Bone marrow (tissue), 2 donors: ENCODE data around the gene S100B.
"Not testable (repeated sequence)": the region's sequence is repeated elsewhere in the genome, so short reads cannot be mapped to it uniquely, and the experiment has no call there.

Experiments
- DNase-seq, 2 donors: peaks; one replicate each; lab custom pipeline; 2025; lab: John Stamatoyannopoulos, UW

Gene S100B

DNA sequence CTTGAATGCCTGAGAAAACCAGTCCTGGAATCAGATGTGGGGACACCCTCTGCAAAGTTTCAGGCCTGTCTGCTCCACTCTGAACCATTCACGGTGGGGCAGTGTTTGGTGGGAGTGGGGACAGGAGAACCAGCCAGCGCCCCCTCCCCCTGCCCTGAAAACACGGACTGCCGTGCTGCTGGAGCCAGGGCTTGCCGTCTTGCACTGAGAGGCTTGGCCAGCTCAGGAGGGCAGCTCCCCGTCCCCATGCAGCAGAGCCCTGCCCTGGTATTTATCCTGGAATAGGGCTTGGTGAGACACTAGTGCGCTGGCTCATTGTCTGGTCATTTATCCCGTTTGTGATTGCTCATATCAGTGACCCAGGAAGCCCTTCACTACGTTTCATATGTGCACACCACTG, 3.9 kb downstream of the S100B start:
- no peak for DNase-seq

DNA sequence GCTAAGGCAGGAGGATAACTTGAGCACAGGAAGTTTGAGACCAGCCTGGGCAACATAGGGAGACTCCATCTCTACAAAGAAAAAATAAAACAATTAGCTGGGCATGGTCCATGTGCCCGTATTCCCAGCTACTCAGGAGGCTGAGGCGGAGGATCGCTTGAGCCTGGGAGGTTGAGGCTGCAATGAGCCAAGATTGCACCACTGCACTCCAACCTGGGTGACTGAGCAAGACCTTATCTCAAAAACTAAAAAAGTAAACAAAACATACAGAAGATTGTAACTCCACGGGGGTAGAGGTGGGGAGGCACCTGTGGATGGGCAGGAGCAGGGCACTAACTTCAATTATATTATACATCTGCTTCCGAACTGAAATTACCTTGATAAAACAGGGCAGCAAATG, 4.6 kb downstream of the S100B start:
- DNase-seq, result no peak

DNA sequence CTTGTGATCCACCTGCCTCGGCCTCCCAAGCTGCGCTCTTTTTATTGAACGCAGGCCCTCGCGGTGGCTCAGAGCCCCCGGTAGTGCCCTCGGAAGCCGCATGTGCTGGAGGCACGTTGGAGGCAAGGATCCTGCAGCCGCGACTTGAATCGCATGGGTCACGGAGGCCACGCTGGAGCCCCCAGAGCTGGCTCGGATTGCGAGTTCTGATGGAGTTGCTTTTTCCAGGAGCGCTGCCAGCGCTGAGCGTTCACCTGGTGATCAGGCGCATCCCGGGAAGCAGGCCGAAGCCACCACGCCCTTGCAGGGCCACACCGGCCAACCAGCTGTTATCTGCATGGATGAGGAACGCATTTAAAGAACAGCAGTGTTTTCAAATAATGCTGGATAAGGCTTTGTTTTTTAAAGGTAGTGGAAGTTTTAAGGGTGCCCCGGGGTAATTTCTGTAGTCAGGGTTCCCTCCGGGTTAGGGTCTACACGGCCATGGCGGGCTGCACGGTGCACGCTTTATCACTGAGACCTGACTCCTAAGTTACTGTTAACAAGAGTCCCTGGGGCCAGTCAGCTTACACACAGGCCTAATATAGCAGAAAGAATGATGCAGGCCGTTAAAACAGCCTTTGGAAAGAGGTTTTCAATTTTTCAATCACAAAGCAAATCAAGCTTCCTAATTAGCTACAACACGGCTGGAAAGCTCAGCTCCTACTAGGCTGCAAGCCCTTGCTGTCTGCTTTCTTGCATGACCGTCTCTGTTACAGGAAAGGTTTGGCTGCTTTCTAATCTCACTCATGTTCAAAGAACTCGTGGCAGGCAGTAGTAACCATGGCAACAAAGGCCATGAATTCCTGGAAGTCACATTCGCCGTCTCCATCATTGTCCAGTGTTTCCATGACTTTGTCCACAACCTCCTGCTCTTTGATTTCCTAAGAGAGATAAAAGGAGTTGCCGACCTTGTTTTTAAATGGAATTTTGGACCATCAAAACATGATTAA, 6.0 kb downstream of the S100B start:
- DNase-seq, result no peak

DNA sequence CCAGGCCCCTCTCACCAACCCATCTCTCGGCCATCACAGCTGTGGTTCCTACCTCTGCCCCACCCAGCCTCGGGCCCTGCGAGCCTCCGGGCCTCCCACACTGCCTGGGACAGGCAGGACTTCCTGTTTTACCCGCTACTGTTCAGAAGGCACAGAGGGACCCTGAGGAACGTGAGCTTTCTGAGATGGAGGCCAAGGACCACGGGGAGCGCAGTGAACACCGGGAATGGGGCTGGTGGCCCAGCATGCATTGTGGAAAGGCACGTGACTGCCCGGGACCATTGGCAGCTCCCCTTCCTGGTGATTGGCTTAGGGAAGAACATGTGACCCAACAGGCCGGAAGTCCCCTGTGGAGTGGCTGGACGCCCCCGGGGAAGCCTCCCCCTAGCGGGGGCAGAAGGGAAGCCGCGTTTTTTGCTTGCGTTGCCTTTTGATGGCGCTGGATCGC, 7.0 kb downstream of the S100B start:
- DNase-seq, result no peak

DNA sequence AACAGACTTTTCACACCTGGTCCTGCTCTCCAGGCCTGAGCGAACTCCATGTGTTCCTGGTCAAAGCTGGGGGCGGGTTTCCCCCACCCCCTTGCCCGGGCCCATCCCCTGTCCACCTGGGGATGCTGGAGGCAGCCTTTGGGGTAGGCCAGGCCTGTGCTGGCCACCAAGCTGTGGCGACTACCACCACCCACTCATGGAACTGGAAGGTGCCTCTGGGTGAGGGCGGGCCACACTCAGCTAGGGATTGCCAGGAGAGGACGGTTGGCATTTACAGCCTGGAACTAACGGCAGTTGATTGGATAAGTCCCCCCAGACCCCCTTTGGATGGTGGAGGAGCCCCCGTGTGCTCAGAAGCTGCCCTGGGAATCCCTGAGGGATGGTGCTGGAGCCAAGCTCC, 7.9 kb downstream of the S100B start:
- DNase-seq, result no peak

DNA sequence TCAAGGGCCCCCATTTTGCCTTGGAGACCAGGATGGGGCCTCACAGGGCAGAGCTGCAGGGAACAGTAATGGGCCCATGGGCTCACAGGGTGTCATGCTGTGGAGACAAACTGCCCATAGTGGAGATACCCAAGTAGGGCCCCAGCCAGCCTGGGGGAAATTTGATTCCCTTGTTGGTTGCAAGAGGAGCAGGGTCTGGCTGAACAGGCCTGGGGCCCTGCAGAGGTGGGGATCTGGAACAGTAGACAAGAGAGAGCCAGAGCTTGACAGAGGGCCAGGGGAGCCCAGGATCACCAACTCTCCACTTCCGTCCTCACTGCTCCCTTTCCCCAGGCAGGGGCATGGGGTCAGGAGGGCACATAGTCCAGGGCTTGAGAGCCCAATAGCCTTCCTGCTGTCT, 8.7 kb downstream of the S100B start:
- DNase-seq, result no peak

DNA sequence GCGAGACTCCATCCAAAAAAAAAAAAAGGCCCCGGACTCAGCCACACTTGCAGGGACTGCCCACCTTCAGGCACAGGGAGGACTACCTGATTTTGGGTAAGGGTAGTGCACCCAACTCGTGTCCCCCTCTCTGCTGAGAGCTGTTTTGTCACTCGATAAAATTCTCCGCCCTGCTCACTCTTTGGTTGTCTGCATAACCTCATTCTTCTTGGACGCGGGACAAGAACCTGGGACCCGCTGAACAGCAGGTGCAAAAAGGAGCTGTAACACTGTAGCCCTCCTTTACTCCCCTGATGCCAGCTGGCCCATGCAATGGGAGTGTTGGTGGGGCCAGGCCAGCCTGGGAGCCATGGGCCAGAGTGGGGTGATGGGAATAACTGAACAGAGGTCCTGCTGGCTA, 10.6 kb downstream of the S100B start:
- no peak for DNase-seq

DNA sequence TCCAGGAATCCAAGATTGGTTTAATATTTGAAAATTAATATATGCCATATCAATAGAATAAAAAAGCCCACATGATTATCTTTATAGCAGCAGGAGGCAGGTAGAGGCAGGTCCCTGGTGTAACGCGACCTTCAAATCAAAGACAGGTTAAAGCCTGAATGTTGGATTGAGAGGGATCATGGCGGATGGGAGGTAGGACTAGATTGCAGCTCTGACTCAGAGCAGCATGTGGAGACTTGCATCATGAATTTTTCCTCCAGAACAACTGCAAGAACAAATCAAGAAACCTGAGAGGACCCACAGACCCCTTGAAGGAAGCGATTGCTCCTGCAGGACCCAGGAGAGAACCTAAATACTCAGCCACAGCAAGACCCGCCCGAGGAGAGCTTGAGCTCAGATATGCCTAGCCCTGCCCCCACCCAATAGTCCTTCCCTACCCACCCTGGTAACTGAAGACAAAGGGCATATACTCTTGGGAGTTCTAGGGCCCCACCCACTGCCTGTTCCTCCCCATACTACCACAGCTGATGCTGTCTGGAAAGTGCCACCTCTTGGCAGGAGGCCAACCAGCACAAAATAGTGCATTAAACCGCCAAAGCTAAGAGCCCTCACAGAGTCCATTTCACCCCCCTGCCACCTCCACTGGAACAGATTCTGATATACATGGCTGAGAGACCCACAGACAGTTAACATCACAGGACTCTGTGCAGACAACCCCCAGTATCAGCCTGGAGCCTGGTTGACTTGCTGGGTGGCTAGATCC, 19.5 kb downstream of the S100B start:
- DNase-seq, result no peak

DNA sequence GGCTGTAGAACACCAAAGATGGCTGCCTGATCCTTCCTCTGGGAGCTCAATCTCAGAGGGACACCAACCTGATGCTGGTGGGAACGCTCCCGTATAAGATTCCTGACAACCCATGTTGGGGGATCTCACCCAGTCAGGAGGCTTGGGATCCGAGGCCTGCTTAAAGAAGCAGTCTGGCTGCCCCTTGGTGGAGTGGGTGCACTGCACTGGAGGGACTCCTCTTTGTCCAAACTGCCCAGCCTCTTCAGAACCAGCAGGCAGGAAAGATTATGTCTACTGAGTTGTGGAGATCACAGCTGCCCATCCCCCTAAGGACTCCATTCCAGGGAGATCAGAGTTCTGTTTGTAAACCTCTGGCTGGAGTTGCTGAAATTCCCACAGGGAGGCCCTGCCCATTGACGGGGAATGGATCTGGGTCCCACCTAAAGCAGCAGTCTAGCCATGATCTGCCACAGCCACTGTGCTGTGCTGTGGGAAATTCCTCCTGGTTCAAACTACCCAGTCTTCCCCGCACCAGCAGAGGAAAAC, 23.0 kb downstream of the S100B start:
- no peak for DNase-seq

DNA sequence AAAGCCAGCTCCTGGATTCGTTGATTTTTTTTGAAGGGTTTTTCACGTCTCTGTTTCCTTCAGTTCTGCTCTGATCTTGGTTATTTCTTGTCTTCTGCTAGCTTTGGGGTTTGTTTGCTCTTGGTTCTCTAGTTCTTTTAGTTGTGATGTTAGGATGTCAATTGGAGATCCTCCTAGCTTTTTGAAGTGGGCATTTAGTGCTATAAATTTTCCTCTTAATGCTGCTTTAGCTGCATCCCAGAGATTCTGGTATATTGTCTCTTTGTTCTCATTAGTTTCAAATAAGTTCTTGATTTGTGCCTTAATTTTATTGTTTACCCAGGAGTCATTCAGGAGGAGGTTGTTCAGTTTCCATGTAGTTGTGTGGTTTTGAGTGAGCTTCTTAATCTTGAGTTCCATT, 25.5 kb downstream of the S100B start:
- DNase-seq, result not testable (repeated sequence)

DNA sequence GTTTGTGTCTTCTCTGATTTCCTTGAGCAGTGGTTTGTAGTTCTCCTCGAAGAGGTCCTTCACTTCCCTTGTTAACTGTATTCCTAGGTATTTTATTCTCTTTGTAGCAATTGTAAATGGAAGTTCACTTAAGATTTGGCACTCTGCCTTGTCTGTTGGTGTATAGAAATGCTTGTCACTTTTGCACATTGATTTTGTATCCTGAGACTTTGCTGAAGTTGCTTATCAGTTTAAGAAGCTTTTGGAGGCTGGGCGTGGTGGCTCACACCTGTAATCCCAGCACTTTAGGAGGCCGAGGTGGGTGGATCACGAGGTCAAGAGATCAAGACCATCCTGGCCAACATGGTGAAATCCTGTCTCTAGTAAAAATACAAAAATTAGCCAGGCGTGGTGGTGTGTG, 27.1 kb downstream of the S100B start:
- DNase-seq, result not testable (repeated sequence)

DNA sequence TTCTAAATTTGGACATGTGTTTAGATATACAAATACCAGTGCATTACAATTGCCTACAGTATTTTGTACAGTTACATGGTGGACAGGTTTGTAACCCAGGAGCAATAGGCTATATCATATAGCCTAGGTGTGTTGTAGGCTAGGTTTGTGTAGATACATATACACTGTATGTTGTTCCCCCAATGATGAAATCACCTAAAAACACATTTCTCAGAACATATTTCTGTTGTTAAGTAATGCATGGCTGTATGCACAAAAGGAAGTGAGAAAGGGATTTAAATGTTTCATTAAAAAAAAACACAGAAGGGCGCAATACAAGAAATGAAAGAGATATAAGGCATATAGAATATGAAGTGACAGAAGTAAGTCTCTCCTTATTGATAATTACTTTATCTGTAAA, 32.0 kb downstream of the S100B start:
- DNase-seq, result no peak

DNA sequence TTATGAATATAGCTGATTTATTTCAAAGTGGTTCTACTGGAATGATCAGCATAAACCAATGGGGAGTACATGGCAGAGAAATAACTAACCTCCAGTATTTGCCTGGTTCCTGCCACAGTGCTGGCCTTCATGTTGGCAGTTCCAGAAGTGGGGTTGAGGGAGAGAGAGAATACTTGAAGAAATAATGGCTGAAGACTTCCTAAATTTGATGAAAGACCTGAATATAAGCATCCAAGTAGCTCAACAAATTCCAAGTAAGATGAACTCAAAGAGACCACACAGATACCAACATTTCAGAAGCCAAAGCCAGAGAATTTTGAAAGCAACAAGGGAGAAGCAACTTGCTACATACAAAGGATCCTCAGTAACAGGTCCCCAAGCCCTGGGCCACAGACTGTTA, 34.3 kb downstream of the S100B start:
- no peak for DNase-seq

DNA sequence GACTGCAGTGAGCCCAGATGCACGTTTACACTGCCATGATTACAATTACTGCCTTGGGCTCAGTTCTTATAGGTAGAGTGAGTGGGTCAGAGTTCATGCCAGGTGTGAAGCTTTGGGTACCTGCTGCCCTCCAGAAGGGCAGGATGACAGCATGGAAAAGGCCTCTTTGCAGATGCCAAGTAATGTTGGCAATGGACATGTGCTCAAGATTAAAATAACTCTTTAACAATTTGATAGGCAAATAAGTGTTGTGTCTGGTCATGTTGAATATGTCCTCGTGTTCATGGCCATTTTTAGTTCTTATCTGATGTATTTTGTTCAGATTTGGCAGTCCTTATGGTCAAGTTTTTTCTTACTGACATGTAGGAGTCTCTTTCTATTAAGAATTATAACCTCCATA, 34.8 kb downstream of the S100B start:
- no peak for DNase-seq

DNA sequence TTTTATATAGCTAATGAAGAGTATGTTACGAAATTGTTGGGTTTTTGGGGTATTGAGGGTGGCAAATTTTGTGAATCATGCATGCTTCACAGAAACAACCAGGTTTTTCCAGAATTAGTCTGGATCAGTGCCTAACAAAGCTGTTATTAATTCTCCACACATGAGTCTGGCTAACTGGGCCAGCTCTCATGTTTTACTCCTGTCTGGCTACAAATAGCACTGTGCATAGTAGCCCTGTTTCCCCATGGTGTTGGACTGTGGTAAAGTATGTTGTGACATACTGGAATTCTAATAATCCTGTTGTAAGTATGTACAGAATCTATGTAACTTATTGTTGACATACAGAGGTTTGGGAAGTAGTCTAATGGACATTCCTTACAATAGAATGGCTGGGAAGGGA, 35.8 kb downstream of the S100B start:
- no peak for DNase-seq

DNA sequence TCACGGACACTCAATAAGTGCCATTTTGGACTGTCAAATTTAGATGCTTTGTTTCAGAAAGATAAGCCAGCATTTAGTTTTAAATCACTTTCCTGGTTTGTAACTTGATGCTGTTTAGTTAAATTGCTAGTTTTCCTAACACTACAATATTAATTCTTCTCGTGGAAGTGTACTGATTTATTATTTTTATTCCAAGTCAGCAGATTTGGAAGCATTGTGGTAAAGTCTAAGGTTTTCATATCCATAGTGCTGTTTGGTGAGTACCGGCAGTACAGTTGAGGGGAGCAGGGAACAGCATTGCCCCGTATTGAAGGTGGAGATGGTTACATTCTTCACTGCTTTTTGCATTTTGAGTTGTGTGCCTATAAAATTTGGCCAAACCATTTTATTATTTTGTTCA, 36.3 kb downstream of the S100B start:
- DNase-seq, result no peak

DNA sequence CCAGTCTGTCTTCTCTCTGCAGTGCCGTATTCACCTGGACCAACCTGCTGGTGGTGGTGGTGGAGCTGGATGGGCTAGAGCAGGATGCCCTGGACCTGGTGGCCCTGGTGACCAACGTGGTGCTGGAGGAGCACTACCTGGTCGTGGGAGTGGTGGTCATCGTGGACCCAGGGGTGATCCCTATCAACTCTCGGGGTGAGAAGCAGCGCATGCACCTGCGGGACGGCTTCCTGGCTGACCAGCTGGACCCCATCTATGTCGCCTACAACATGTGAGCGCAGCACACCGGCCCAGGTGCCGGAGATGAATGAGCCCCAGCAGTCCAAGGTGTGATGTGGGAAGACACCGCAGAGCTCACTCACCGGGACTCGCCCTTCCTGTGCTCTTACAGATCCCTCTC, 37.5 kb downstream of the S100B start:
- DNase-seq, result no peak

DNA sequence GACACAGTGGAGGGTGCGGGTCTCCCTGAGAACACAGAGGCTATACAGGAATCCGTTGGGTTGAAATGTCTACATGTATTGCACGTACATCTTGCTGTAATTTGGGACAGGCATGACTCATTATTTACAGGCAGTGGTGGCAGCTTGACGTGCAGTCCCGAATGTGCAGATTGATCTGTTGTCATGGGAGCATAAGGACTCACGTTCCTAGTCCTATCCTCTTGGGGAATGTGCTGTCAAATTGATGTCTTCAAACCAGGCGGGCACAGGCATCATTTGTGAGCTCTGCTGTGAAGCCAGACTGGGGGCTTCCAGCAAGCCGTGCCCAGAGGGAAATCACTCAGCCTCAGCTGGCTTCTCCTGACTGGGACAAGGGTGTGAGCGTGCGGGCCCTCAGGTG, 40.5 kb downstream of the S100B start:
- DNase-seq, result no peak

DNA sequence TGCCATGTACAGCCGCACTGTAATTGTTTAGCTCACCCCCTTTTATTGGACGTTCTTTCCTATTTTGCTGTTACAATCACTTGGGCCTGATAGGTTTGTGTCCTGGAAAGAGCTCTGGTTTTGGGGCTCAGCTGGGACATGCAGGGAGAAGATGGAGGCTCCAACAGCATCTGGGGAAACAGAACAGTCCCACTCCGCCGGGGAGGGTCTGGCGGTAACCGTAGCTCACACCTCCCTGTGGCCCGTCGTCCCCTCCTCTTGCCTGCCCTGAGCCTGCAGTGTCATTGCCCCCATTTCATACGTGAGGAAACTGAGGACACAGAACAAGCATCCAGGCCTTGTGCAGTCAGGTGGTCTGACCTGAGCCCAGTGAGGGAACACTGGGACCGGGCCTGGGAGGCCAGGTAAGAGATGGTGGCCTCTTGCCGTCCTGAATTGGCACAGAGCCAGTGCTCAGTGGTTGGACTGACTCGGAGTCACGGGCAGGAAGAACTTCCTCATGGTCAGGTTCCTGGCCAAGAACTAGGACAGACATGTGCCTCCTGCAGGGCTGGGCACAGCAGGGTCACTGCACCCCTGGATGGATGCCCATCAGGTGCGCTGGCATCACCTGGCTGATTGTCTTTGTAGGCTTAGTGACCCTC, 41.8 kb downstream of the S100B start:
- no peak for DNase-seq

DNA sequence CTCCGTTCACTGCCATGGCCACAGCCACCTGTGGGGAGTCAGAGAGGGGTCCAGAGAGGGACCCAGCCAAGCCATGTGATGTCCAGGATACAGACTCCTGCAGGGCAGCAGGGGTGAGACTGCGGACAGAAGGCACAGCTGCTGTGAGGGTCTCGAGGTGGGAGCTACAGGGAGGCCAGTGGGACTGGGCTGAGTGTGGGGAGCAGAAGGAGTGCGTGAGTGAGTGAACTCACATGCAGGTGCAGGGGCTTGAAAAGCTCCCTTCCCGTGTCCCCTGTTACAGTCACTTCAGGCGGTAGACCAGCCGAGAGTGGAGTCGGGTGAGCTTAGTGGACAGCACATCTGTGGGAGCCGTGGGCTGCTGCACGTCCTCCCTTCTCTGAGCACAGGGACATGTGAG, 42.4 kb downstream of the S100B start:
- no peak for DNase-seq

DNA sequence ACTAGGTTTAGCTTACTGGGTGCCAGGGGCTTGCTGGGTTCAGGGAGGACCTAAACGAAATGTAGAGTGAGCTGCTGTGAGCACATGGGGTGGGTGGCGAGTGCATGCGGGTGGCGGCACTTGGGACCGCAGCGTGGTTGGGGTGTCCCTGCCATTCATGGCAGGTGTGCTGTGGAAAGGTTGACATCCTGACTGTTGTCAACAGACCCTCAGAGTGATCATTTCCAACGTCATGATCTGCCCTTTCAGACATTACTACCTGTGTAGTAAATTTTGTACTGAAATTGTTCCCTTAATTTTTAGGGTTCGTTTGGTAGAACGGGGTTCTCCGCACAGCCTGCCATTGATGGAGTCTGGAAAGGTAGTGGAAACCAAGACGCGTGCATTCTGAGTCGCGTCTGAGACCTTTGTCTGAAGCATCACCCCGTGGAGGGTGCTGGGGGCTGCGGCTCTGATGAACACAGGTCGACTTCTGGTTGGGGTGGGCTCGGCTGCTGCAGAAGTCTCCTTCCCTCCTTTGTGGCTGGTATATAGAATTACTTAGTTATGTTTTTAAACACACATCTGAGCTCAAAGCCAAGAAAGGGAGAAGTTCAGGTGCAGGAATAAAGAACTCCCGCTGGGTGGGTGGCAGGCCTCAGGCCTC, 43.3 kb downstream of the S100B start:
- no peak for DNase-seq
